ENCODE data around the gene DNAJB14.

DNA sequence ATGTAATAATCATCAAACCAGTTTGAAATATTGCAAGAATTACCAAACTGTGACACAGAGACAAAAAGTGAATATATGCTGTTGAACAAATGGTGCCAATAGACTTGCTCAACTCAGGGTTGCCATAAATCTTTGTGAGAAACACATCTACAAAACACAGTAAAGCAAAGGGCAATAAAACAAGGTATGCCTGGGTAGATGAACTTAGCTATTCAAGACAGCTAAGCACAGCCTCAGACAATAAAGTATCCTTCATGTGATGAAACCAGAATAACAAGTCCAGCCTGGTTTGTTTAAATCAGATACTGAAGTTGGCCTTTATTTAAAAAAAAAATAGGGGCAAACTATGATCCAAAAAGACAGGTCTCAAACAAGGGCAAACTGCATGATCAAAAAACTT, 71.3 kb downstream of the DNAJB14 start:
- TF ChIP-seq, protein P1, sequence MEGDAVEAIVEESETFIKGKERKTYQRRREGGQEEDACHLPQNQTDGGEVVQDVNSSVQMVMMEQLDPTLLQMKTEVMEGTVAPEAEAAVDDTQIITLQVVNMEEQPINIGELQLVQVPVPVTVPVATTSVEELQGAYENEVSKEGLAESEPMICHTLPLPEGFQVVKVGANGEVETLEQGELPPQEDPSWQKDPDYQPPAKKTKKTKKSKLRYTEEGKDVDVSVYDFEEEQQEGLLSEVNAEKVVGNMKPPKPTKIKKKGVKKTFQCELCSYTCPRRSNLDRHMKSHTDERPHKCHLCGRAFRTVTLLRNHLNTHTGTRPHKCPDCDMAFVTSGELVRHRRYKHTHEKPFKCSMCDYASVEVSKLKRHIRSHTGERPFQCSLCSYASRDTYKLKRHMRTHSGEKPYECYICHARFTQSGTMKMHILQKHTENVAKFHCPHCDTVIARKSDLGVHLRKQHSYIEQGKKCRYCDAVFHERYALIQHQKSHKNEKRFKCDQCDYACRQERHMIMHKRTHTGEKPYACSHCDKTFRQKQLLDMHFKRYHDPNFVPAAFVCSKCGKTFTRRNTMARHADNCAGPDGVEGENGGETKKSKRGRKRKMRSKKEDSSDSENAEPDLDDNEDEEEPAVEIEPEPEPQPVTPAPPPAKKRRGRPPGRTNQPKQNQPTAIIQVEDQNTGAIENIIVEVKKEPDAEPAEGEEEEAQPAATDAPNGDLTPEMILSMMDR (IDR thresholded peaks at IDR 0.05), result no peak
- TF ChIP-seq EP300 (IDR thresholded peaks at IDR 0.05) (no peak), POLR2AphosphoS5 (IDR thresholded peaks at IDR 0.05) (no peak)

All from stomach (tissue), 4 donors.